CD14-positive monocyte (primary cell): Measurements from ENCODE around the gene SLC22A23. TPM values are rescaled to one million over a fixed set of nuclear protein-coding genes. Genes with fewer than 3 reads are reported as not detected.

Experiments
- DNase-seq, 3 donors: peaks; one replicate each; pipeline ENCODE4 v3.0.0-alpha.2; 2011 to 2022
- H2AFZ ChIP-seq: 2 replicates; pipeline ENCODE4 v1.6.0; 2012; ENCODE audit warnings: mild to moderate bottlenecking, low read depth, low read length, inconsistent platforms; ENCODE audit not compliant: insufficient read depth, poor library complexity, severe bottlenecking
- H3K27ac ChIP-seq, 2 donors: 1 replicate in 1 of 2; 2 replicates in 1 of 2; pipeline ENCODE4 v1.5.1; 2012 to 2013; ENCODE audit warnings: low read length in 2 of 2, control low read depth in 1 of 2, inconsistent platforms in 1 of 2, low read depth in 1 of 2, mild to moderate bottlenecking in 1 of 2
- H3K27me3 ChIP-seq, 2 donors: one replicate each; pipeline versions ENCODE4 v1.6.0 to v1.6.1; 2011 to 2013; ENCODE audit warnings: low read length in 2 of 2; ENCODE audit not compliant: control insufficient read depth in 2 of 2, insufficient read depth in 2 of 2
- H3K36me3 ChIP-seq, 2 donors: replicated peaks in 1 of 2; 1 replicate in 1 of 2; 2 replicates in 1 of 2; pipeline versions ENCODE4 v1.5.1 to v1.6.1; 2012 to 2013; ENCODE audit warnings: low read length in 2 of 2, control low read depth in 1 of 2, inconsistent platforms in 1 of 2, mild to moderate bottlenecking in 1 of 2; ENCODE audit not compliant: insufficient read depth in 2 of 2, control insufficient read depth in 1 of 2
- H3K4me1 ChIP-seq, 2 donors: 1 replicate in 1 of 2; 2 replicates in 1 of 2; pipeline versions ENCODE4 v1.5.1 to v1.6.1; 2012 to 2013; ENCODE audit warnings: low read length in 2 of 2, control low read depth in 1 of 2, inconsistent platforms in 1 of 2, mild to moderate bottlenecking in 1 of 2, moderate library complexity in 1 of 2; ENCODE audit not compliant: insufficient read depth in 2 of 2, control insufficient read depth in 1 of 2
- H3K4me2 ChIP-seq: replicated peaks from 2 replicates; pipeline ENCODE3; 2012; ENCODE audit warnings: low read length, moderate library complexity, mild to moderate bottlenecking; ENCODE audit not compliant: poor library complexity, severe bottlenecking; ENCODE audit errors: extremely low read depth
- H3K4me3 ChIP-seq, 3 experiments: fragments of 200-600 bp in 1 of 3; sonication (generic) in 1 of 3; replicated peaks in 1 of 3; 1 replicate in 2 of 3; 2 replicates in 1 of 3; pipeline ENCODE4 v1.5.1; 2011 to 2013; ENCODE audit warnings: low read length in 3 of 3, mild to moderate bottlenecking in 3 of 3, control low read depth in 2 of 3, low read depth in 2 of 3, inconsistent platforms in 1 of 3, moderate library complexity in 1 of 3
- H3K79me2 ChIP-seq: 2 replicates; pipeline ENCODE4 v1.6.0; 2012; ENCODE audit warnings: mild to moderate bottlenecking, control low read depth, inconsistent platforms, low read length, moderate library complexity; ENCODE audit not compliant: insufficient read depth
- H3K9ac ChIP-seq: 2 replicates; pipeline ENCODE4 v1.6.0; 2017; ENCODE audit warnings: low read length, mild to moderate bottlenecking; ENCODE audit not compliant: insufficient read depth, poor library complexity, severe bottlenecking
- H3K9me3 ChIP-seq, 2 donors: replicated peaks in 1 of 2; 1 replicate in 1 of 2; 2 replicates in 1 of 2; pipeline versions ENCODE4 v1.5.1 to v1.6.1; 2012 to 2013; ENCODE audit warnings: low read length in 2 of 2, control low read depth in 1 of 2; ENCODE audit not compliant: control insufficient read depth in 1 of 2, insufficient read depth in 1 of 2
- H4K20me1 ChIP-seq: 2 replicates; pipeline ENCODE4 v1.6.0; 2012; ENCODE audit warnings: mild to moderate bottlenecking, low read length, control low read depth, moderate library complexity; ENCODE audit not compliant: insufficient read depth
- H3K27ac Mint-ChIP-seq, 7 donors: one replicate each; pipeline ENCODE4 v1.8.0; 2020; ENCODE audit warnings: mild to moderate bottlenecking in 7 of 7, mixed read lengths in 7 of 7, moderate library complexity in 6 of 7, inconsistent platforms in 2 of 7
- H3K27me3 Mint-ChIP-seq, 3 donors: one replicate each; pipeline ENCODE4 v1.8.0; 2021 to 2022; ENCODE audit warnings: low read depth in 3 of 3, mild to moderate bottlenecking in 3 of 3, mixed read lengths in 3 of 3, moderate library complexity in 3 of 3, inconsistent platforms in 1 of 3
- H3K36me3 Mint-ChIP-seq, 2 donors: one replicate each; pipeline ENCODE4 v1.8.0; 2020; ENCODE audit warnings: mixed read lengths in 2 of 2, inconsistent platforms in 1 of 2, mild to moderate bottlenecking in 1 of 2
- H3K4me1 Mint-ChIP-seq: one replicate; pipeline ENCODE4 v1.8.0; 2020; ENCODE audit warnings: mild to moderate bottlenecking, mixed read lengths
- H3K4me3 Mint-ChIP-seq, 2 donors: one replicate each; pipeline ENCODE4 v1.8.0; 2020; ENCODE audit warnings: mild to moderate bottlenecking in 2 of 2, mixed read lengths in 2 of 2, moderate library complexity in 1 of 2
- H3K9me3 Mint-ChIP-seq, 7 donors: one replicate each; pipeline ENCODE4 v1.8.0; 2020 to 2022; ENCODE audit warnings: mixed read lengths in 7 of 7, mild to moderate bottlenecking in 6 of 7, moderate library complexity in 6 of 7, inconsistent platforms in 2 of 7
- WGBS: methylation state at CpG from one replicate; pipeline ENCODE4 v1.1.5; 2013; ENCODE audit warnings: missing lambda C conversion rate; ENCODE audit not compliant: insufficient coverage; 5-methylcytosine and 5-hydroxymethylcytosine counted together
- intact Hi-C, 2 donors: fragments of 100-400 bp; cut with micrococcal nuclease; formaldehyde crosslinking; loops; one replicate each; pipeline versions ENCODE4 v1.15.0 to v1.15.1; 2023
- polyA plus RNA-seq, 3 donors: library from polyadenylated mRNA; depleted of rRNA in 1 of 3; unstranded in 2 of 3; stranded (reverse) in 1 of 3; fragments of 300-500 nt in 2 of 3; fragments of >200 nt in 1 of 3; fragmentation: Illumina TruSeq in 2 of 3; gene quantifications; 1 replicate in 2 of 3; 2 replicates in 1 of 3; pipeline ENCODE4 v1.2.3, GENCODE V29; 2012 to 2021
- TF ChIP-seq, protein P1 (sequence below): fragments of 200-600 bp; IDR thresholded peaks from one replicate; pipeline ENCODE4 v1.8.0; 2022; ENCODE audit warnings: antibody characterized with exemption, mild to moderate bottlenecking

The SLC22A23 gene
- polyA plus RNA-seq, 3 donors = 0.08 TPM; not detected in 2

DNA sequence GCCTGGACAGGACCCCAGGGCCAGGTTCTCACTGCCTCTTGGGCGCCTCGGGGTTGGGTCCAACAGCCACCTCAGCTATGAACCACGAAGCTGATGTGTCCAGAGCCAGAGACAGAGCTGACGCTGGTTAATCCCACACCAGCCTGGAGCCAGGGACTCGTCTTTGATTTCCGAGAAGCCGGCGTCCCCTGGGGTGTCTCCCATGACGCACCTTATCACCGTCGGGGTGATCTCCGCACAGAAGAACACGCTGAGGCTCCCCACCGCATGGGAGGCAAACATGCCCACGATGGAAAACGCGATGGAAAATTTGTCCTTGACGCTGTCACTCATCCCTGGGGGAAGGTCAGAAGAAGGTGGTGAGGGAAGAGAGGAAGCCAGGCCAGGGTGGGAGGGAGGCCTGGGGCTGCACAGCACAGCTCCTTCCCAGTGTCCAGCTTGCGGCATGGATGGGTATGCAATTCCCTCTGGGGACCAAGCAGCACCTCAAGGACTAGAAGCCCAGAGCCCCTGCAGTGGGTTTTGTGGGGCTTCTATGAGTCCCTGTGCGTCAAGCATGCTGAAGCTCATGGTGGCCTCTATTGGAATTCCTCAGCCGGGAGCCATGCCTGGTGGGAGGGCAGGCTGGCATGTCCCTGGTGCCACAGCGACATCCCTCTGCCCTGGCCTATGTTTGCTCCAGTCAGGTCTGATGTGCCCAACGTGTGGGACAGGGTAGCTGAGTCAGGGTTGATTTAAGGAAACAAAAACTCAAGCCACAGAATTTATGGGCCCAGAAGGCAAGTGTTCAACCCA is 173.0 kb downstream of the SLC22A23 start:
- Histone ChIP-seq H3K27me3 (no peaks in the 10 kb centered on the region), H3K9me3 (no peaks in the 10 kb centered on the region), H4K20me1 (no peaks in the 10 kb centered on the region), H3K4me1 (no peaks in the 10 kb centered on the region), H3K4me2 (no peak overlapping the region), H3K79me2 (no peaks in the 10 kb centered on the region), H3K27ac (no peak overlapping the region), H3K4me3 (no peak overlapping the region), H3K36me3 (no peaks in the 10 kb centered on the region), H3K9ac (no peak overlapping the region), H2AFZ (no peak overlapping the region)
- intact Hi-C loops = no loop called here
- no peaks in the 10 kb centered on the region for H3K9me3 Mint-ChIP-seq
- WGBS = 95% methylated on average over 23 of the region's 23 CpGs
- no peak overlapping the region for H3K27ac Mint-ChIP-seq
- H3K4me3 Mint-ChIP-seq = no peak overlapping the region
- no peak for DNase-seq
- H3K27me3 Mint-ChIP-seq = peaks cover 0 to 9% (median 1%) of the 10 kb centered on the region in 3 donors
- TF ChIP-seq, protein P1, sequence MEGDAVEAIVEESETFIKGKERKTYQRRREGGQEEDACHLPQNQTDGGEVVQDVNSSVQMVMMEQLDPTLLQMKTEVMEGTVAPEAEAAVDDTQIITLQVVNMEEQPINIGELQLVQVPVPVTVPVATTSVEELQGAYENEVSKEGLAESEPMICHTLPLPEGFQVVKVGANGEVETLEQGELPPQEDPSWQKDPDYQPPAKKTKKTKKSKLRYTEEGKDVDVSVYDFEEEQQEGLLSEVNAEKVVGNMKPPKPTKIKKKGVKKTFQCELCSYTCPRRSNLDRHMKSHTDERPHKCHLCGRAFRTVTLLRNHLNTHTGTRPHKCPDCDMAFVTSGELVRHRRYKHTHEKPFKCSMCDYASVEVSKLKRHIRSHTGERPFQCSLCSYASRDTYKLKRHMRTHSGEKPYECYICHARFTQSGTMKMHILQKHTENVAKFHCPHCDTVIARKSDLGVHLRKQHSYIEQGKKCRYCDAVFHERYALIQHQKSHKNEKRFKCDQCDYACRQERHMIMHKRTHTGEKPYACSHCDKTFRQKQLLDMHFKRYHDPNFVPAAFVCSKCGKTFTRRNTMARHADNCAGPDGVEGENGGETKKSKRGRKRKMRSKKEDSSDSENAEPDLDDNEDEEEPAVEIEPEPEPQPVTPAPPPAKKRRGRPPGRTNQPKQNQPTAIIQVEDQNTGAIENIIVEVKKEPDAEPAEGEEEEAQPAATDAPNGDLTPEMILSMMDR = no peak
- no peaks in the 10 kb centered on the region for H3K36me3 Mint-ChIP-seq
- peaks cover 1% of the 10 kb centered on the region for H3K4me1 Mint-ChIP-seq

DNA sequence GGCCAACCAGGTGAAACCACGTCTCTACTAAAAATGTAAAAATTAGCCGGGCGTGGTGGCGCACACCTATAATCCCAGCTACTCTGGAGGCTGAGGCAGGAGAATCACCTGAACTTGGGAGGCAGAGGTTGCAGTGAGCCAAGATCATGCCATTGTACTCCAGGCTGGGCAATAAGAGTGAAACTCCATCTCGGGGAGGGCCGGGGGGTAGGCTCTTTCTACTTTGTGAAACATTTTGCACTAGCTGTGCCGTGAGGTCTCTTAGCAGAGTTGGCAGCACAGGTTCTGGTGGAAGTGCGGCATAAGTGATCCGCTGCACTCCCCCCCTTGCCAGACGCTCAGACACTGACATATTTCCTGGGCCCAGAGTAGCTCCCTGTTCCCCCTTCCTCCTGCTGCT is 173.6 kb downstream of the SLC22A23 start:
- Mint-ChIP-seq H3K9me3 (no peaks in the 10 kb centered on the region), H3K4me3 (no peak overlapping the region), H3K4me1 (peaks cover 1% of the 10 kb centered on the region), H3K27me3 (peaks cover 0 to 9% (median 1%) of the 10 kb centered on the region in 3 donors), H3K36me3 (no peaks in the 10 kb centered on the region), H3K27ac (no peak overlapping the region)
- Histone ChIP-seq H3K4me3 (no peak overlapping the region), H3K79me2 (no peaks in the 10 kb centered on the region), H3K4me1 (no peaks in the 10 kb centered on the region), H3K4me2 (no peak overlapping the region), H3K36me3 (no peaks in the 10 kb centered on the region), H3K27me3 (no peaks in the 10 kb centered on the region), H2AFZ (no peak overlapping the region), H3K9ac (no peak overlapping the region), H4K20me1 (no peaks in the 10 kb centered on the region), H3K9me3 (no peaks in the 10 kb centered on the region), H3K27ac (no peak overlapping the region)
- 97% methylated on average over 10 of the region's 10 CpGs for WGBS
- TF ChIP-seq, protein P1 = no peak
- DNase-seq = no peak
- intact Hi-C loops = no loop called here
